AML-193 (cell line): Measurements from ENCODE around the gene ELMO1.

Source experiments
- DNase-seq, 2 experiments: peaks; one replicate each; lab custom pipeline; 2025; lab: John Stamatoyannopoulos, UW

ELMO1 gene

DNA sequence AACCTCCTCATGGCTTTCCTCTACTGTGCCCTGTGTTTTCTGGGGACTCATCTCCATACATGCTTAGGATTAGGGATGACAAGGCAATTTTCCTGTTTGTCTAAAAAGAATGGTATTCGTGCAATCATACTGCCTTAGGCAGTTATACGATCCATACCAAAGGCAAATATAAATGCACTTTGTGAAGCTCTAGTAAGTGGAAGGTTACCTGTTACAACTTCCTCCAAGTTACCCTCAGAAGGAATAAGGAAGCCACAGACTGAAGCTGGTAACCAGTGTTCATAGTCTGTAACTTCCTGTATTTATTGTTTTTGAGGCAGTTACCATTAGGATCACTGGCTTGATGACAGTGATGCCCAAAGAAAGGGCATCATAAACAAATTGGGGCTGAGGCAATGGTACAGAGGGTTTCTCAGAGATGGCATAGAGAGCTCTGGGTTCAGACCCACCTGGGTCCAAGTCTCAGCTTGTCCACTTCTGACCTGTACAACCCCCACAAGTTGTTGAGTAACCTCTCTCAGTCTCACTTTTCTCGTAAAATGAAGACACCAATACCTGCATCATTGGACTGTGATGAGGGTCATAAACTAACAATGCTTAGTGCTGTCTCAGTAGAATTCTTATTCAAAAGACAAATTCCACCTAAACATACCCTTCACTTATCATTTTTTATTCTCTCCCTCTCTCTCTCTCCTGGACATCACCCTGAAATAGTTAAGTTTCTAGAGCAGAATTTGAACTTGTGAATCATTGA lies 138.2 kb downstream of the ELMO1 start:
- peak; percentile 78 to 82 for DNase-seq

DNA sequence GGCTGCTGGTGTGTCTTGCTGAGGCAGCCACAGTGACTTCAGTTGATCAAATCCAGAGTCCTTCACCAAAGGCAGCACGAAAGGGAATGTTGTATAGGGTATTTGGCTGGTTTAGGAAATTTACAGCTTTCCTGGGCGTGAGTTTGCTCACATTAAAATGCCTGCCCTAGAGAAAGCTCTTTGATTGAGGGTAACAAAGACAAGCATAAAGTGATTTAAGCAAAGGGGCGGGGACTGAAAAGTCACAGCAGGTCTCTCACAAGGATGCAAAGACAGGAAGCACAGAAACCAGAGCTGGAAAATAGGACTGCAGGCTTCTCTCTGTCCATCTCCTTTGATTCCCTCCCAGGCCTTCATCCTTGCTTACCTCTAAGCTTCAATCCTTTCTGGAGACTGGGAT lies 139.2 kb downstream of the ELMO1 start:
- no peak for DNase-seq

DNA sequence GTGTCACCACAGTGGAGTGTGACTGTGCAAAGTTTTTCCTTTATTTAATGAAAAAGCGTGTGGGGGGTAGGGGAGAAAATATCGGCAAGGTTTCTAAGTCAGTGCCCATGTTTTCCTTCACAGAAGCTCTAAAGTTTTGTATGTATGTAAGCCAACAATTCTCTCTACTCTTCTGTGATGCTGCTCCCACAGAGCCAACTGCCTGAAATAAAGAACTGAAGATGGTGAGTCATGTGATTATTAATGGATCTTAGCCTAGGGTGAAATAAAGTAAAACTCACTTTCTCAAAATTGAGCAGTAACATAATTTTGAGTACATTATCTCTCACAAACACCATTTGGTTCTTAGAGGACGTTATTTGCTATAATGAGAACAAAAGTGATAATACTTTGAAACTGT lies 143.7 kb downstream of the ELMO1 start:
- DNase-seq: no peak

DNA sequence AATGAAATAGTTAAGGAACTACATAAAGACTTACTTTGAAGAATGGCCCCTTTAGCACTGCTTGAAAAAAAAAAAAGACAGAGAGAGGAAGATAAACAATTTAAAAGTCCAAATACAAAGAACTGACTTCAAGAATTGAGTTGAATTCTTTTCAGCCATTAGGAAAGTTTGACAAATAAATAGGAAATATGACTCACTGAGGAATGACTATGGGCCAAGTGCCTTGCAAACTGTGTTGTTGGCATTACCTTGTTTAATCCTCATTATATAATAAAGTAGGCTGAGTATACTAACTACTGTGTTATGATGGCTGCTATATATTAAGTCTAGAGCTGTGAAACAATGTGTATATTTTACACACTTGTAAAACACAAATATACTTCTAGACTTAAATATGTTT lies 151.1 kb downstream of the ELMO1 start:
- DNase-seq: no peak

GRCh38 chr7:37295401-37295800 lies 153.3 kb downstream of the ELMO1 start:
- no peak for DNase-seq

DNA sequence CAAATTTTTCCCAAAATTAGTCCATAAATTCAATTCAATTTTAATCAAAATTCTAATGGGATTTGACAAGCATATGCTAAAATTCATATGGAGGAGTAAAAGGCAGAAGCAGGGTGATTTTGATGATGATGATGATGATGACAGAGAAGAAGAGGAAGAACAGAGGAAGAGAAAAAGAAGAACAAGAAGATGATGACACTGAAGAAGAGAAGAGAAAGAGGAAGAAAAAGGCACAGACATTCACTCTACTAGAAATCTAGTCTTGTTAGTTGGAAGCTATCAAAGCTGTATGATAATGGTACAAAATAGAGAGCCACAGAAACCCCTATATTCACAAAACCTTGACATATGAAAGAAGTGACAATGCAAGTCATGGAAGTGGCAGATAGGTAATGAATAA lies 157.9 kb downstream of the ELMO1 start:
- DNase-seq: peak; percentile 41 to 44

GRCh38 chr7:37289781-37290180 lies 158.9 kb downstream of the ELMO1 start:
- DNase-seq: no peak

- no peak for DNase-seq
Measured at GRCh38 chr7:37289367-37289766, 159.3 kb downstream of the ELMO1 start.

- DNase-seq: no peak
Measured at GRCh38 chr7:37287131-37287855, 161.4 kb downstream of the ELMO1 start.

DNA sequence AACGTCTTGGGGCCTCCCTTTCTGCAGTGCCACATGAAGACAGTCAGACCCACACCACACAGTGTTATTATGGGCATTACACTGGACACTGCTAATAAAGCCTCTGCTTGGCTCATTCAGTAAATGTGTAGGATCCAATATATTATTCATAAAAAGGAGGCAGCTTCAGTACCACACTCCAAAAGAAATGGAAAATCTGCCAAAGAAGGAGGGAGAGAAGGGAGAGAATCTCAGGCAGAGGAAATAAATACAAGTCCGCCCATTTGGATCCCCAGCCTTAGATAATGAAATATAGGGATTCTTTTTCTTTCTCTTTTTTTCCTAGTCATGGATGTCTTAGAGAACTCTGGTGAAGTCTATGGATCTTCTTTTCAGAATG lies 162.2 kb downstream of the ELMO1 start:
- no peak for DNase-seq

- DNase-seq: no peak
Measured at GRCh38 chr7:37285706-37286453, 162.8 kb downstream of the ELMO1 start.

GRCh38 chr7:37284805-37285231 lies 163.8 kb downstream of the ELMO1 start:
- DNase-seq: peak; percentile 11 to 13

DNA sequence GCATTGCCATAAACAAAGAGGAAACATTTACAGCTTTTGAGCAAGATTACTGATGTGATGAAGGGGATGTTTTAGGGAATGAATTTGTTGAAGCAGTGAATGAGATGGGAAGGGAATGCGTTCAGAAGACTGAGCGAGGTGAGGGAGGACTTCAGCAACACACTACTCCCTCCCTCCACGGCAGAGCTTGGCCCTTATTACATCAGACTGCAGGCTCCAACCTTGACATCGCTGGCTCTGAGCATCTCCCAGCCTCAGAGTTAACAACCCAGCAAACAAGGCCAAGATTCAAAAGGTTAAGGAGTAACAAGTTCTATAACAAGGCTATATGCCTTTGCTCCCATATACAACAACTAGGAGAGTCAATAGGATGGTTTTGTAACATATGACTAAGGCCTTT lies 164.4 kb downstream of the ELMO1 start:
- DNase-seq: no peak

DNA sequence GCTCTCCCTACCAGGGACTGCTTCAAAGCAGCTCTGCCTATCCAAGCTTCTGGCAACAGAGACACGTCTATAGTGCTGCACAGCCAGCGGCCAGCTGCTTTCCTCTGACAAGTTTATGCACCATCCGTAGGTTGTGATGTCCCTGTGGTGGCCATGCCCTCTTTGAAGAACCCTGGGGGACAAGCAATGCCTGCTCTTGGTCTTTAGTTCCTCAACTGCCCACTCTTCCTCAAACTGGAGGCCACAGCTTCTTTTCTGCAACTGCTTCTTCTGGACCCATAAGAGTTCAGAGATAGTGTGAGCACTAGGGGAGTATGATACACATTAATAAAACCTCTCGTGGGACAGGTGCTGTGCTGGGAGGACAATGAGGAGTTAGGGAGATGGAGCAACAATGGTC lies 164.9 kb downstream of the ELMO1 start:
- no peak for DNase-seq

GRCh38 chr7:37282927-37283326 lies 165.7 kb downstream of the ELMO1 start:
- no peak for DNase-seq

DNA sequence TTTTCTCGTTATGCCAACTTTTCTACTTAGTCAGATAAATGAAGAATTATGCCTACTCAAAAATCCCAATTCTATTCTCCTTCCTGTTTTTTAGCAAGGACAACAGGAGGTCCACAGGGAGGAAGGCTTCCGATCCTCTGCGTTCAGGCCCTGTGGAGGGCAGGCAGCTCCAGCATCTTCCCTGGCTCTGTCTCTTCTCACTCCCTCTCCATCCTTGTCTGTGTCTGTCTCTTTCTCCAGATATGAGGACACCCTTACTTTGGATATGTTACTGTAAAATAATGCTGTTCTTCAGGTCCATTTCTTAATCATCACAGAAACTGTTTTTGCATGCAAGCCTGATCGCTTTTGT lies 166.6 kb downstream of the ELMO1 start:
- DNase-seq: no peak

DNA sequence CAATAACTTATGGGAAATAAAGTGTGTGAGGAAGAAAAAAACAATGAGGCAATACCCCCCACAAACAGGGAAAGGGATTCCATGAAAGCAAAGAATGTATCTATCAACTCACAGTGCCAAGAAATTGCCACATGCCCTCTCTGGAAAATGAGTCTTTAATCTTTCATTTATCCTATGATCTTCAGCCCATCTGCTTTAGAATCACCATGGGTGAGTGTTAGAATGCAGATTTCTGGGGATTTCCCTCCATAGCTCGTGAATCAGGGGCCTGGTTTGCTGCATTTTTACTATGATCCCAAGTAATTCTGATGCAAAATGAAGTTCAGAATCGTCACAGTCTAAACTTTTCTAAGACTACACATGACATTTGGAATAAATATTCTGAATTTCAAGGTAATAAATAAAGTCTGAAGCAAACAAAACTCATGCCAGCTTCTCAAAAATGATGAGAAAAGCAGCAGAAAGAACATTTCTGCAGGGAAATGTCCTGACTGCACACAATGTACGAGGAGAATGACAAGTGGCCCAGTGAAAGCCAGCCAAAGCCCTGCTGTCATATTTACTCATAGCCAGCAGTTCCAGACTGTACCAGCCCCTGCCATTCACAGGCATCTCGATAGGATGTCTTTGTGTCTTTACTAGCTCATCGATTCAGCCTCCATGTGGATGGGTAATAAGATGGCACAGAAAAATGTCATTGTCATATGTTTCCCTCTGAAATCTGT lies 167.1 kb downstream of the ELMO1 start:
- no peak for DNase-seq

- no peak for DNase-seq
Measured at GRCh38 chr7:37277513-37277912, 171.2 kb downstream of the ELMO1 start.

DNA sequence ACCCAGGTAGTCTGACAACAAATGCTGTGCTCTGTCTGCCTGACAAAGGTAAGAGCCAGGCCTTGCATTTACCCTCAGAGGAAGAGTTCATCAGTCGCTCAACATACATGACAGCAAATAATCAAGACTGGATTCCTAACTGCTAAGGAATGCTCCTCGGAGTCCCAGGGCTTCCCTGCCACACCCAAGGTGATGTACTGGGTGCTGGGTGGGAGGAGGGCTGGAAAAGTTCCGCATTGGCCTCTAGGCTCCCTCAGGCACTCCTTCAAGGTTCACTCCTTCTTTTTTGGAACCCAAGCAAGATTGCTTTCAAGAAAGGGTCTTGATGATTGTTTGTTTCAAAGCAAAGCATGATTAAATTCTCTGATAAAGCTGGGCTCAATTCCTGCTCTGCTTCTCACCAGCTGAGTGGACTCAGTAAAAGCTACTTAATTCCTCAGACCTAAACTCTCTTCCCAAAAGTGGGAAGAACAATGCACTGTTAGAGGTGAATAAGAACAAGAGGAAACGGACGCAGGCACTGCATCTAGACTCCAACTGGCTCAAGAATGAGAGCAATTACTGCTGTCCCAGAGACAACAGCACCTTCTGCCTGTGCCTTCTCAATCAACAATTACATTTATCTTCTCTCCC lies 173.5 kb downstream of the ELMO1 start:
- DNase-seq: no peak

- no peak for DNase-seq
Measured at GRCh38 chr7:37273891-37274290, 174.8 kb downstream of the ELMO1 start.

DNA sequence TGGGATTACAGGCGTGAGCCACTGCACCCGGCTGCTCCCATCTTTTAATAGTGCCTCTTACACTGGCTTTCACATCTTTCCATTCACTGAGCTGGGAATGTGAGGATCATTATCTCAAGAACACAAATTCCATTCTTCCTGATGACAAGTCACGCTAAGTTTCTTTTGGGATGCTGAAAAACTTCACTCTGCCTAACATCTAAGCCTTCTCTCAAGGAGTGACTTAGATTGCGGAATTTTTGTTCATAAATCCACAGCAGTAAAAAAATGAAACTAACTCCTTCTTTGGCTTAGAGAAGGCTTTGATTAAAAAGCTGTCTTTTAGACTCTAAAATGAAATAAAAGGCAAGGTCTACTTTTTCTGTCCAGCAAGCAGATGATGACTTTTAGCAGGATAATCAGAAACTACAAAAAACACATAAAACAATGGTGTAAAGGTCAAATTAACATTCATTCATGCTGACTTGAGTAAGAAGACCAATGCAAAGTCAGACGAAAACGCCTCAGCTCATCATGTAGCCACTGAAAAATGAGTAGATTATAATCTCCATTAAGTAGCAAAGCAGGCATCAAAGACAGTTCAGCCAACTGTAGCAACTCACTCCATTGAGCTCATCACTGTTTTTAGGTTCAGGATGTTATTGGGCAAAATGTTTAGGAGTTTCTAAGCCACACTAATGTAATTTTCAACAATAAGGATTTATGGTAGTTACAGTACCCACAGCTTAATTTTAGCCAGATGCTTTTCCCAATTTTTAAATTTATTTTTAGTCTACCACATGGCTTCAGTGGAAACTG lies 178.8 kb downstream of the ELMO1 start:
- DNase-seq: no peak
